GM18517 (cell line): ENCODE data around the gene ZNF778.
"Not testable (repeated sequence)": the region's sequence is repeated elsewhere in the genome, so short reads cannot be mapped to it uniquely, and the experiment has no call there.

ENCODE experiments used
- ATAC-seq: cut with Tn5 transposase; IDR thresholded peaks from one replicate; pipeline ENCODE4 v1.9.1; 2021; ENCODE audit warnings: mild to moderate bottlenecking, moderate library complexity; ENCODE audit not compliant: unreplicated experiment

Gene ZNF778

DNA sequence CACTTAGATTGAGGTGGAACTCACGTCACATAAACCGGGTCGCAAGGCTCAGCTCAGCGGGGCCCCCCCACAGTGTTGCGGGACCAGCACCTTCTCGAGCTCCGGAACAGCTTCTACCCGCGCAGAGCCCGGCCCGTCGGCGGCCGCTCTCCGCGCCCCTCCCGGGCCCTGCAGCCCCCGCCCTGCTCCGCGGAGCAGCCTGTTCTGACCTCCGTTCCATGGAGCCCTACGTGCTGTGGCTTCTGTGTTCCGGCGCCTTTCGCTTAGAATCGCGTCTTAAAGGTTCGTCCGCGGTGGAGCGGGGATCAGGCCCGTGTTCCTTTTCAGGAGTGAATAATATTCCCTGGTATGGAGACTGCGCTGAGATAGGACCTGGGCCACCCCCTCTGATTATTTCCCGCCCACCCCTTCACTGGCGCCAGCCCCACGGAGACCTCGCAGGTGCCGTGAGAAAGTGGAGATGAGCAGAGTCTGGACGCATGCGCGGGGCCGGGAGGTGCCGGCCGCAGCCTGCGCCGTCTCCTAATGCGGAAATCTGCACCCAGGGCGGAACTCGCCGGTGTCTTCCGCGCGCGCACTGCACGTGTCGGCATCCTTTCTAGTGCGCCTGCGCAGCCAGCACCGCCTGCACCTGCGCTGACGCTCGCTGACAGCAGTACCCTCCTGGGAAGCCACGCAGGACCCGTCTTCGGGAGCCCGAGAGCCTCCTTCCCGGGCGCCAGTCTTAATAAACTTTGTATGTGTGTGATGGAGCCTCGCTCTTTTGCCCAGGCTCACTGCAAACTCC, 30.9 kb downstream of the ZNF778 start:
- no peak for ATAC-seq

DNA sequence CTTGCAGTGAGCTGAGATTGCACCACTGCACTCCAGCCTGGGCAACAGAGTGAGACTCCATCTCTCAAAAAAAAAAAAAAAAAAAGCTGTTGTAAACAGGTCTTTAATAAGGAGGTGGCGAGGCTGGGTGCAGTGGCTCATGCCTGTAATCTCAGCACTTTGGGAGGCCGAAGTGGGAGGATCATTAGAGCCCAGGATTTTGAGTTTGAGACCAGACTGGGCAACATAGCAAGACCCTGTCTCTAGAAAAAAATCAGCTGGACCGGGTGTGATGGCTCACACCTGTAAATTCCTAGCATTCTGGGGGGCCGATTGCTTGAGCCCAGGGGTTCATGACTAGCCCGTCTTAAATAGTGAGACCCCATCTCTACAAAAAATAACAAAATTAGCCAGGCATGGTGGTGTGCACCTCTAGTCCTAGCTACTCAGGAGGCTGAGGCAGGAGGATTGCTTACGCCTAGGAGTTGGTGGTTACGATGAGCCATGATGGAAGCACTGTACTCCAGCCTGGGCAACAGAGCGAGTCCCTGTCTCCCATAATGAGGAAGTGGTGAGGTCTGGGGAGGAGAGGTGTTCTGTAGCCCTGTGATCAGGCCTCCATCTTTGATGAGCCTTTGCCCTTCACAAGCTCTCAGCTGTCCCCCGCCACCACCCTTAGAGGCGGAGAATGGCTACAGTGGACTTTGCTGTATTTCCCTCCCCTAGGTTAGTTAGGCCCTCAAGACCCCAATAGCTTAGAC, 36.2 kb downstream of the ZNF778 start:
- no peak for ATAC-seq

DNA sequence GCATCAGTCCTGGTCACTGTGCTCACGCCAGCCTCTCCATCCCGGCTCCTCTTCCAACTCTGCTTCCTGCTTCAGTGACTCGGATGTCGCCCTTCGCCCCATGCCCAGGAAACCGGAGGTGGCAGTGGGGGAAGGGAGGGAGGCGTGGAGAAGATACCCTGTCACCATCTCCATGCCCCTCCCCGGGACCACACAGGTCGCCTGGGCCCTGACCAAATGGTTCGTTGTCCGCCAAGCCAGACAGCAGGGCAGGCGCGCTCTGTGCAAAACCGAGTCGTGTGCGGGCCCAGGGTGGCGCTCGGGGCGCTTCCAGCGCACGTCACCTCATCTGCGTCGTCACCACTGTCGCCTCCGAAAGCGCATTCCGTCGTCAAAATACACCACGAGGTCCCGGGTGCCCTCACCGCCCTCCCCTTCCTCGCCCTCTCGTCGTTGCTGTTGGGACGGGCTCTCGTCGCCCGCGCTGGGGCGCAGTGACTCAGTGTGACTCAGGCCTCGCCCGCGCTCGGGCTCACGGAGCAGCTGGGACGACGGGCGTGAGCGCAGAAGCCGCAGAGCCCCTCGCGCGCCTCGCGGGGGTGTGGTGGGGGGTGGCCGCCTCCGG, 39.2 kb downstream of the ZNF778 start:
- no peak for ATAC-seq

DNA sequence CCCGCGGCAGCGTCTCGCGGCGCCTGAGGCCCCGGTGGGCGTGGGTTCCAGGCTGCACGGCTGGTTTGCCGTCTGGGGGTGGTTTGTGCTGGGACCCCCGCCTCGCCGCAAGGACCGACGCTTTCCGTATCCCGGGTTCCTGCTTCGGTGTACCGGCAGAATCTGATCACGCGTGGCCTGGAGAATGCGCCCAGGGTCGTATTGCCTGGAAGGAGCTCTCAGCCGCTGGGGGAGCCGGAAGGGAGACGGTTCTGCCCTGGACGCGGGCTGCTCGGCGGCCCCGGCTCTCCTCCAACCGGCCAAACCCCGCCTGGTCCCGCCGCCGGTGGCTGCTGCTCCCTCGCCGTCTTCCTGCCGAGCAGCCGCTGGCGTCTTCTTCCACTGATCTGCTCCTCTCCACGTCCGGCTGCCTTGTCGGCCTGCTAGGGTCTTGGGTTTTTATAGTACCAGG, 39.8 kb downstream of the ZNF778 start:
- no peak for ATAC-seq

DNA sequence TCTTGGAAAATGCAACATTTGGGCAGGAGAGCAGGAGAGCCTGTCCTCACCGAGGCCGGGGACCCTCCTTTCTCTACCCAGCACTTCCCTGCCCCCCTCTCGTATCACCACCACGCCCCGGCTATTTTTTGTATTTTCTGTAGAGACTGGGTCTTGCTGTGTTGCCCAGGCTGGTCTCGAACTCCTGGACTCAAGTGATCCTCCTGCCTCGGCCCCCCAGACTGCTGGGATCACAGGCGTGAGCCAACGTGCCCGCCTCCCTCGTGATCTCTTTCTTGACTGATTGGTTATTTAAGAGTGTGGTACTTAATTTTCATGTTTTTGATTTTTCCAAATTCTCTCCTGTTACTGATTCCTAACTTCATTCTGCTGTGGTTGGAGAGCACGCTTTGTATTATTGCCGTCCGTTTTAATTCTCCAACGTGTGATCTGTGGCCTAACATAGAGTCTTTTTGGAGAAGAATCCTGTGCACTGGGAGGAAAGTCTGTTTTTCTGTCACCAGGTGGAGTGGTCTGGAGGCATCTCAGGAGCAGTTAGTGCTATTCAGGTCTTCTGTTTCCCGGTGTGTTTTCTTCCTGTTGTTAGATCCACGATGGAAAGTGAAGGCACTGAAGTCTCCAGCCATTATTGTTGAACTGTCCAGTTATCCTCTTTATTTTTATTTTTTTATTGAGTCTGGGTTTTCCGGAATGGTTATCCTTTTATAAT, 40.4 kb downstream of the ZNF778 start:
- no peak for ATAC-seq

DNA sequence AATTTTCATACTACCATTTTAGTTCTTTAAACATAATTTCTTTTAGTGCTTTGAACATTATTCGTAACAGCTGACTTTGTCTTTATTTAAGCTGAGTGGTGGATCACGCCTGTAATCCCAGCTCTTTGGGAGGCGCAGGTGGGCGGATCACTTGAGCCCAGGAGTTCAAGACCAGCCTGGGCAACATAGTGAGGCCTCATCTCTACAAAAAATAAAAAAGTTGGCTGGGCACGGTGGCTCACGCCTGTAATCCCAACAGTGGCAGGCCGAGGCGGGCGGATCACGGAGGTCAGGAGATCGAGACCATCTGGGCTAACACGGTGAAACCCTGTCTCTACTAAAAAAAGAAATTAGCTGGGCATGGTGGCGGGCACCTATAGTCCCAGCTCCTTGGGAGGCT, 42.4 kb downstream of the ZNF778 start:
- not testable (repeated sequence) for ATAC-seq

DNA sequence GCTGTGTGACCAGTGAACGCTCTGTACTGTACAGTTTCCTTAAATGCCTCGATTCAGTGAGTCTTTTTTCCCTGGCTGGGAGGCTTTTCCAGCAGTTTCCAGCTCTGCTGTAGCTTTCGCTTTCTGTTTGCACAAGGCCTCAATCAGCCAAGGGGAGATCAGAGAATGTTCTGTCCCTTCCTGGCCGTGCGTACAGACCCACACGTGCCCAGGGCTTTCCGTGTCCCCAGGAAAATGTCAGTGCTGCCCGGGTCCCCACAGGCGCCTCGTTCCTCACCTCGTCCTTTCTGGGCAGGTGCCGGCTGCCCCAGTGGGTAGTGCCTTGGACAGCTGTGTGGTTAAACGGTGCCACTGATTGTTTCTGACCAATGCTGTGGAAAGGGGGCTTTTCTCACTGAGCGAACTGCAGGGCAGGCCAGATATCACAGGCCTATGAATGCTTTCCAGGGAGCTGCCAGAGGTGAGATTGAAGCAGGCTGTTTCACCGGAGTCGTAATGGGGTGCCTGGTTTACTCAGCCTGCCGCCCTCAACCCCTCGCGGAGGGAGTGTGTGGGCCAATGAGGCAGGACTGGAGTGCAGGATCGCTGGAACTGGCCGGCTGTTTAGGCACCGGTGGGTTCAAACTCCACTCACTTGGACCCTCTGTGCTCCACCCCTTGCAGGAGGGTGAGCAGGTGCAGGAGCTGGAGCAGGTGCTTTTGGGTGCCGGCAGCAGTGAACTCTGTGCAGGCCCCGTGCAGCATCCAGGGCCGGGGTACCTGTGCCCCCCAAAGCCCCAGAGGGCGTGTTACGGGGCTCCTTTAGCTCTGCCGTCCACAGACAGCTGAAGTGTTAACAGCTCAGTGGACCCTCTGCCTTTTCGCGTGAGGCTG, 44.4 kb downstream of the ZNF778 start:
- ATAC-seq, result no peak

DNA sequence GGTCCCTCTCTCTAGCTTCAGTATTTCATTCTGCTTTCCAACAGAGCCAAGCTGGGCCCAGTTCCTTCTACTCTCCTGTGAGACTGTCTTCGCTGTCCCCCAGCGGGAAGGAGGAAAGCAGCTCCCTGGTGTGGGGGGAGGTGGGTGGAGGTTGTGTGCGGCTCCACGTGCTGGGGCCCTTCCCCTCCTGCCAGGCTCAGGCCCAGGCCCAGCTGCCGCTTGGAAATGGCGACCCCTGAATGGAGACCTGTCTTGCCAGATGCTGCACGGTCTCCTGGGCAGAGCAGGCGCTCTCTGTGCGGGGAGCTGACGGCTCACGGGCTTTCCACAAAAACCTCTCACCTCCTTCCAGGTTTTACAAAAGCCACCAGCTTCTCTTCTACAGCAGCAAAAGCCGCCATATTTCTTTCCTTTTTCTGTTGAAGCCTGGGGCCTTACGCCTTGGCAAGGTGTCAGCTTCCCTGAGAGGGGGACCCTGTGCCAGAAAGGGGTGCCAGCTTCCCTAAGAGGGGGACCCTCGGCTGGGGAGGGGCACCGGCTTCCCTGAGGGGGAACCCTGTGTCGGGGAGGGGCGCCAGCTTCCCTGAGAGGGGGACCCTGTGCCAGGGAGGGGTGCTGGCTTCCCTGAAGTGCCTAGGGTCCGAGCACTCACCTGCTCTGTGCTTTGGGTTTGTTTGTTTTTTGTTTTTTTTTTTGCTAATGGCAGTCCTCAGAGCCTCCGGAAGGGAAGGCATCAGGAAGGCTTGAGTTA, 47.5 kb downstream of the ZNF778 start:
- no peak for ATAC-seq

DNA sequence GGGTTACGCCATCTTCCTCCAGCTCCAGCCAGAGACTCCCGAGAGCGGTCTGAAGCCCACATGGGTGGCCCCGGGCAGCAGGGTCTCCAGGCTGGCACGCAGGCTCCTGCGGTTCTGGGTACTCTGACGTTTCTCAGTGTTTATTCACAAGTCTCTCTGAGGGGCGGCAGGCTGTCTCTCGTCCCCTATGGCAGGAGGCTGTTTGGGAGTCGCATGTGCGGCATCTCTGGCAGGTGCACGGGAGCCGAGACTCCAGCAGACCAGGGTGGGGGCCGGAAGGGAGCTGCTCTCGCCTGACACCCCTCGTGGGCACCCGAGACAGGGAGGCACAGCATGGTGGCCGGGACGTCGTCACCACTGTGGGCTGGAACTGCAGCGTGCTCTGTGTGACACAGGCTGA, 48.1 kb downstream of the ZNF778 start:
- ATAC-seq, result no peak

DNA sequence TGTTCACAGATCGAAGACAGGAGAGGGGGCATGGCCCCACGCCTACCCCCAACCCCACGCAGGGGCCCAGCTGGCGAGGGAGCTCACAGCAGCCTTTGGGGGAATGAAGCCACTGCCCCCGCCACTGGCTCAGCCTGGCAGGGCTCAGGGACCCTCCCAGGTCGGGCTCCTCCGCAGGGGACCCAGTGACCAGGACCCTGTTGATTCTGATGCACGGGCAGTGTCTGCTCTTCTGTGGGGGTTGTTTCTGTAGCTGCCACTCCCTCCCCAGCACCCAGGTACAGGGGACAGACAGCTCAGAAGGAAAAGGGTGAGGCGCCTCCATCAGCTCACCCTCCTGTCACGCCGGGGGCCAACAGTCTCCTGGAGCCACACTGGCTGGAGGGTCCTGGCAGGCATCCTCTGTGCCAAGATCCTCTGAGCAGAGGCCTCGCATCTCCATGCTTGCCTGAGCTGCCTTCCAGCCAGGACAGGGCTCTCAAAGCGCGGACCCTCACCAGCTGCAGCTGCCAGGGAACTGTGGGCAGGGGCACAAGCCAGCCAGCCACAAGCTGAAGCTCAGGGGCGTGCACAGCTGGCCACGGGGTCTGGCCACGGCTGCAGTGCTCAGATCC, 49.1 kb downstream of the ZNF778 start:
- no peak for ATAC-seq

DNA sequence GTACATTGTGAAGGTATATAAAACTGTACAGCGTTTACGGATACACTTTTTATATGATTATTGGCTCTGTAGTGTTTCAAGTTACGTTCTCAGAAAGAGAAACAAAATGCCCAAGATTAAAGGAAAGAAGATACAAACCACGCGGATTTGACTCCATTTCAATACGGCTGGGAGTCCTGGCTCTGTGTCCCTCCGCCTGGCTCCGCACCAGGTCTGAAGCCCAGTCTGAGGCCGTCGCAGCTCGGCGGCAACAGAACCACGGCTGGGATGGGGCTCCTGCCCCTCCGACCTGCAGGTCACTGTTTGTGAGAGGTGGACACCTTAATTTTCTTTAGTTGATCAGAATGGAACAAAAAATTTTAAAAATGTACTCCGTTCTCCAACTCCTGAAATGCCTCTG, 50.2 kb downstream of the ZNF778 start:
- not testable (repeated sequence) for ATAC-seq

DNA sequence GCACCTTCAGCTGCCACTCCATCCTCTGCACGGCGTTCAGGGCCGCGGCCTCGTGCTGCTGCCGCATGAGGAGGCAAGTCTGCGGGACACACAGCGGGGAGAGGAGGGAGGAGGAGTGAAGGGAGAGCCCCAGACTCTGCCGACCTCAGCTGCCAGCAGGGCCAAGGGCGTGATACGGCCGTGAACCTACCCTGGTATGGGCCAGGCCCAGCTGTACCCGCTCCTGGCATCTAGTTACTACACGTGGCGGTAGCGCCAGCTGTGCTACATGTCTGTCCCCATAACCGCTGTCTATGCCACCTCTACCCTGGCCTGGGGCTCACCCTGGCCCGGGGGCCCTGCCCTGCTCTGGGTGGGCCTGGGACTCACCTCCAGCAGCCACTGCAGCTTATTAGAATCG, 51.1 kb downstream of the ZNF778 start:
- no peak for ATAC-seq

DNA sequence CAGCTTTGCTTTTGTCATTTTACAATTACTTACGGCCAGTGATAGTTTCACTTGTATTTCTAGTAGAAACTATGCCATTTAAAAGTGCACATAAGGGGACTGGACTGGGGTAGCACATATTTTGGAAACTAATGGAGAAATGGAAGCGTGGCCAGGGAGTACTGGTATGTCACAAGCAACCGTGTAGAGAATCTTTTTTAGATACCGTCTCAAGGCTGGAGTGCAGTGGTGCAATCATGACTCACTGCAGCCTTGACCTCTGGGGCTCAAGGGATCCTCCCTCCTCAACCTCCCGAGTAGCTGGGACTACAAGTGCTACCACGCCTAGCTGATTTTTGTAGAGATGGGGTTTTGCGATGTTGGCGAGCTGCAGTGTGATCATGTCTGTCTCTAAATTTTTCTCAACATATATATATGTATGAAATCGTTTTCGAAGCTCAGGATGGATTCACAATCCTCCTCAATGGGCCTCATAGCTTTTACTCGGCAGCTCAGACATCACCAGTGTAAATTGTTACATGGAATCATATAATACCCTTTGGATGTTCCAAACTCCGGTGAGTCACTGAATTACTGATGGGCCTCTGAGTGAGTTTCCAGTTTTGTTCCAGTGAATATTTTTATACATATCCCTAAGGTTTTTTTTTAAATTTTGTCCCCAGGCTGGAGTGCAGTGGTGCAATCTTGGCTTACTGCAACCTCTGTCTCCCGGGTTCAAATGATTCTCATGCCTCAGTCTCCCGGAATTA, 51.7 kb downstream of the ZNF778 start:
- ATAC-seq, result no peak

DNA sequence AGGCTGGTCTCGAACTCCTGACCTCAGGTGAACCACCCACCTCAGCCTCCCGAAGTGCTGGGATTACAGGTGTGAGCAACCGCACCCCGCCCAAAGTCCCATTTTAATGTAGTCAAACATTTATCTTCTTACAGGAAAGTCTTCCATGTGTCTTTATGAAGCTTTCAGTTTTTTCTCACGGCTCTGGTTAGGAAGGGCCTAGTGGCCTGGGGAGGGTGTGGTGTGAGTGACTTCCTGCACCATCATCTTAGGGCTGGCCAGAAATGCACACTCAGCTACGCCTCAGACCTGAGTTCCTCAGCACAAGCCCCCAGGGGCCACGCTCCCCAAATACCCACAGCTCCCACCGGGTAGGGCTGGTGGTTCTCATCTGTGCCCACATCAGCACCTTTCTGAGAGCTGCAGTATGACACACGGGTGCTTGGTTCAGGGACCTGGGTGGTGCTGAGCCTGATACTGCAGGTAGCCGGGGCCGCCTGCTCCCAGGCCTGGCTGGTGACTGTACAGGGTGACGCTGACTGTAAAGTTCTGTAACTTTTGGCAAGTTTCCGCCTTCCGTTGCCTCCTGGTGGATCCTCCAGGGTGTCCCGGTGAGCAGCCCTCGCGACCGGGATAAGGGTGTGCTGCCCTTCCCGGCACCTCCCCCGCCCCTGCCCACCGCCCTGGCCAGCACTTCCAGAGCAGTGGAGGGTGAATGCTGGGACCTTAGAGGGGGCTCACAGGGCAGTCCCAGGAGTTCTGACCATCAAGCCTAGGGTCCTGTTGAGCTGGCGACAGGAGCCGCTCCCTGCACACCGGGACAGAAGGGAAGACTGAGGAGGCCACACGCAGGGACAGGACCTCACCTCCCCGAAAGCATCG, 52.5 kb downstream of the ZNF778 start:
- no peak for ATAC-seq

DNA sequence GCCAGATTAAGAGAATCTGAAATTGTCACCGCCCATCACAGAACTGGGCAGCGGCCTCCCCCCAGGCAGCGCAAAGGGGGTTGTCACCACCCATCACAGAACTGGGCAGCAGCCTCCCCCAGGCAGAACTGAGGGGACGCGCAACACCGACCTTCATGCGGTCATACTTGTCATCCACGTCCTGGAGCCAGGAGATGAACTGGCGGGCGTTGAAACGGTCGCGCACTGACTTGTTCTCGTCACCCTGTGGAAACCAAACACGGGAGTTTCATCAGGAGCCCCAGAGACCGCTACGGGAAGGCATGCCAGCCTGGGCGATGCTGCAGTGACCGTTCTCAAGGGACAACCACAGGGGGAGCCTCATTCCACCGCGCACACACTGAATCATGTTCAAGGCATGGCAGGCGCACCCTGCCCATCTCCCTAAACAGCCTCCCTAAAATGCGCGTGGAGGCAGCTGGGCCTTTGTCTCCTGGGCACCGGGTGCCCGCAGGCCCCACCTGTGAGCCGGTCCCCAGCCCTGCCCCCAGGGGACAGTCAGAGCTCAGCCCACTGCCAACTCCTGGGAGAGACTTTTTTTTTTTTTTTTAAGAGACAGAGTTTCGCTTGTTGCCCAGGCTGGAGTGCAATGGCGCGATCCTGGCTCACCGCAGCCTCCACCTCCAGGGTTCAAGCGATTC, 53.3 kb downstream of the ZNF778 start:
- no peak for ATAC-seq

DNA sequence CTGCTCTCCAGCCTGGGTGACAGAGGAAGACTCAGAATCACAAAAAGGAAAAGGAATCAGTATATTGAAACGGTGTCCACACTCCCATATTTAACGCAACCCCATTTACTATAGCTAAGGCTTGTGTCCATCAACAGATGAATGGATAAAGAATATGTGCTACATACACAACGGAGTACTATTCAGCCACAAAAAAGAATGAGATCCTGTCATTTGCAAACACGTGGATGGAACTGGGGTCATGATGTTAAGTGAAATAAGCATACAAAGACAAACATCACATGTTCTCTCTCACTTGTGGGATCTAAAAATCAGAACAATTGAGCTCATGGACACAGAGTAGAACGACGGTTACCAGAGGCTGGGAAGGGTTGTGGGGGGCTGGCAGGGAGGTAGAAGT, 55.1 kb downstream of the ZNF778 start:
- no peak for ATAC-seq
